Measurements from ENCODE around the gene IL1RL1.

- TF ChIP-seq, protein P1, sequence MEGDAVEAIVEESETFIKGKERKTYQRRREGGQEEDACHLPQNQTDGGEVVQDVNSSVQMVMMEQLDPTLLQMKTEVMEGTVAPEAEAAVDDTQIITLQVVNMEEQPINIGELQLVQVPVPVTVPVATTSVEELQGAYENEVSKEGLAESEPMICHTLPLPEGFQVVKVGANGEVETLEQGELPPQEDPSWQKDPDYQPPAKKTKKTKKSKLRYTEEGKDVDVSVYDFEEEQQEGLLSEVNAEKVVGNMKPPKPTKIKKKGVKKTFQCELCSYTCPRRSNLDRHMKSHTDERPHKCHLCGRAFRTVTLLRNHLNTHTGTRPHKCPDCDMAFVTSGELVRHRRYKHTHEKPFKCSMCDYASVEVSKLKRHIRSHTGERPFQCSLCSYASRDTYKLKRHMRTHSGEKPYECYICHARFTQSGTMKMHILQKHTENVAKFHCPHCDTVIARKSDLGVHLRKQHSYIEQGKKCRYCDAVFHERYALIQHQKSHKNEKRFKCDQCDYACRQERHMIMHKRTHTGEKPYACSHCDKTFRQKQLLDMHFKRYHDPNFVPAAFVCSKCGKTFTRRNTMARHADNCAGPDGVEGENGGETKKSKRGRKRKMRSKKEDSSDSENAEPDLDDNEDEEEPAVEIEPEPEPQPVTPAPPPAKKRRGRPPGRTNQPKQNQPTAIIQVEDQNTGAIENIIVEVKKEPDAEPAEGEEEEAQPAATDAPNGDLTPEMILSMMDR (IDR thresholded peaks at IDR 0.05; ENCODE audit: low read depth, low read length, poor library complexity, severe bottlenecking) = no peak
- no peak for TF ChIP-seq EZH2phosphoT487 (IDR thresholded peaks at IDR 0.05; ENCODE audit: borderline replicate concordance, low read length)
These were observed 46.6 kb downstream of the IL1RL1 start for GRCh38 chr2:102357937-102358336.
